HG03457 (cell line): ENCODE data around the gene BRINP1.

Source experiments
- ATAC-seq: cut with Tn5 transposase; IDR thresholded peaks from one replicate; pipeline ENCODE4 v1.9.1; 2021; ENCODE audit warnings: moderate number of reproducible peaks; ENCODE audit not compliant: unreplicated experiment

The BRINP1 gene

DNA sequence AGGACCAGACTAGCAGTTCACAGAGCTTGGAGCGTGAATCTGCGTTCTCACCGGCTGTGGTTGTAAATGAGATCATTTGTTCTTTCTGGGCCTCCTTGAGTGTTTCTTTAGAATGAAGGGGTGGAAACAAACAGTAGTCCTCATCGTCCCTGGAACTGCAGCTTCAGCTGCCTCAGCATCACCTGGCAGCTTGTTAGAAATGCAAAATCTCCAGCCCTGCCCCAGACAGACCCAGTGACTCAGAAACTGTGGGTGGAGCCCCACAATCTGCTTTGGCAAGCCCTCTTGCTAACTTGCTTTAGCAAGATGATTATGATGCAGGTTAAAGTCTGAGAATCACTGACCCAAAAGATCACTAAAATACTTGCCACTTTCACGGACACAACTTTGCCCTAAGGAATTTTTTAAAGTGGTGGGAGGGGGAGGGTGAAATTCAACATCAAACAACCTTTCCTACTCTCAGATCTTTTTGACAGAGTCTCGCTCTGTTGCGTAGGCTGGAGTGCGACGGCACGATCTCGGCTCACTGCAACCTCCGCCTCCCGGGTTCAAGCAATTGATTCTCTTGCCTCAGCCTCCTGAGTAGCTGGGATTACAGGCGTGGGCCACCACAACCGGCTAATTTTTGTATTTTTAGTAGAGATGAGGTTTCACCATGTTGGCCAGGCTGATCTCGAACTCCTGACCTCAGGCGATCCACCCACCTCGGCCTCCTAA lies 86.0 kb downstream of the BRINP1 start:
- ATAC-seq, result no peak

DNA sequence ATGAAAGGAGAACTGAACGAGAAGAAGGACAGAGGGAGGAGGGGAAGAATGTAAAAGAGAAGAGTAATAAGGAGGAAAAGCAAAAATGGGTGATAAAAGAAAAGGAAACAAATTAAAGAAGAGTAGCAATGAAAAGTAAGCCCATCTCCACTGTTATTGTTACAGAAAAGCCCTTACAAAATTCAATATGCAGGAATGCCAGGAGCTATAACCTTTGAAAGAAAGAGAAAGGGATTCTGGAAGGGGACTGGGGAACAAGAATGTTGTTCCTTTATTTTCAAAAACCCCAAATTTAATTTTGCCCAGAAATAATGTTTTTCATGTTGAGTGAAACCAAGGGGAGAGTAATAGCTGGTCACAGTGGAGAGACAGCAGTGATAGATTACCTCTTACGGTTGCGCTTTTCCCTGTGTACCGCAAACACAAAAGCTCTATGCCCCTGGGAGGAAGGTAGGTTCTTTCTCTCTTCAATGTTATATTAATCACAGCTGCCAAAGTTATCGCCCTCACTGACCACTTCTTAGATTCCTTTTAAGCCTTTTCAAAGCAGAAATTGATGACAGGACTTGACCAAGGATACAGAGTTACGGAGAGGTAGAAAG lies 86.7 kb downstream of the BRINP1 start:
- ATAC-seq, result no peak

DNA sequence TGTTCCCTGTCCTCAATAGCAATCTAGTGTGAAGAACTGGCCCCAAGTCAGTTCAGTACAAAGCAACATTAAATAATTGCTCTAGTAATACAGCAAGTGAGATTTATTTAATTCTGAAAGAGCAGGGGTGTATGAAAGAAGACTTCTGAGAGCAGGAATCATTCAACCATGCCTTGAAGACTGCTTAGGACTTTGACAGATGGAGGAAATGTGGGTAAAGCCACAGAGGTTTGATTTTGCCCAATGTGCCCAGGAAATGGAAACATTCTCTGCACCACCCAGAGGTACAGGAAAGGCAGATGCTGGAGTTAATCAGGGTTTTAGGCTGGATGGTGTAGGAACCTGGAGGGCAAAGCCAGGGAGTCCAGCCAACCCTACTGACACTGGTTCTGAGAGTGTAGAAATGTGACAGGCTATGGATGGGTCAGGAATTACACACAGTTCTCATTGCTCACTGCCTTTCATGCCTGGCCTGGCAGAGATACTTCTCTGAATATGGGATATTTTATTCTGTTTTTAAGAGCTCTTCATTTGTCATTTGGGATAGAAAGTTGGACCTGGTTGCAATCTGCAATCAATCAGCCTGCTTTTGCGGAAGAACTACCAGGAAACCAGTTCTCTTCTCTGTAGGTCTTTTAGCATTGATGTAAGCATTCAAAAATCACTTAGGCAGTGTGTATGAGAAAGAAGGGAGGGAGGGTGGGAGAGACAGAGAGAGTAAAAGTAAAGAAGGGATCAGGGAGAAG lies 88.3 kb downstream of the BRINP1 start:
- no peak for ATAC-seq

DNA sequence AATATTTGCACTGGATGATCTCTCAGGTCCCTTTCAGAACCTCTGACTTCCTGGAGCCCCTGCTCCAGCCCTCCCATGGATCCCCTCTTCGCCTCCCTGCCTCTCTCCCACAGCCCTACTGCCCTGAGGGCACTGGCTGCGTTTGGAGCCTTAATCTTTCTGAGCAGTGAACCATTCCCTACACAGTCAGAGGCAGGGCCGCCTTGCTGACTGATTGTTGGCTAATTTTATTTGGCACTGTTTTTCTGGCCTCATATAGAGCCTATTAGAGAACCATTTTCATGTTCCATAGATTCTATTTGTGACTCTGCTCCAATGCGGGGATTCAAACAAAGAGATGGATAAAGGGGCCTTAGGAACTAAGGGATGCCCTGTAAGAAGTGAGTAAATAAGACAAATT lies 91.1 kb downstream of the BRINP1 start:
- ATAC-seq, result no peak

DNA sequence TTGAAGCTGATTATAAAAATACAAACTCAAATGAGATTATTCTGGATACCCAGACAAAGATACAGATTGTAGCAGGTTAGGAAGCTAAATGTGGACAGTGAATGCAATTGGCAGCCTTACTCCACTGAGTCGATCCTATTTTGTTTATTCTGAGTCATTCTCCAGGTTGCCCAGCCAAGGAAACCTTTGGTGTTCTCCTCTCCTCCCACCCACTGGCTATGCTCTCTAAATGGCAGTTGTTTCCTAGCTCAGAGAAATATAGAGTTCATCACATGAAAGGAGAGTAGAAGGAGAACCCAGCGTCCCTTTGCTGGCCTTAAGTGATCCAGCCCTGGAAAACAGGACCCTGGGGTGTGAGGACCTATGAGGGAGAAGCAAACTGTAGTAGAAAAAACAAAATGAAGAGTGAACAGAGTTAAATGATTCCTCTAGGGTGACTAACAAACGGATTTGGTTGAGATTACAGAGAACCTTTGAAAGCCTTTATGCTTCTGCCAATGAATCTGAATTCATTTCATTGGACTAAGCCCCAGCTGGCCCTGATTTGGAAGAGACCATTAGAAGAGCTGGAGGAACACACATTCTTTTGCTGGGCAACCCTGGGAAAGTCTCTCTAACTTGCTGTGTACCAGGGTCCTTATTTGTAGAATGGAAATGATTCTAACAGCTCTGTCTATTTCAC lies 95.1 kb downstream of the BRINP1 start:
- no peak for ATAC-seq

DNA sequence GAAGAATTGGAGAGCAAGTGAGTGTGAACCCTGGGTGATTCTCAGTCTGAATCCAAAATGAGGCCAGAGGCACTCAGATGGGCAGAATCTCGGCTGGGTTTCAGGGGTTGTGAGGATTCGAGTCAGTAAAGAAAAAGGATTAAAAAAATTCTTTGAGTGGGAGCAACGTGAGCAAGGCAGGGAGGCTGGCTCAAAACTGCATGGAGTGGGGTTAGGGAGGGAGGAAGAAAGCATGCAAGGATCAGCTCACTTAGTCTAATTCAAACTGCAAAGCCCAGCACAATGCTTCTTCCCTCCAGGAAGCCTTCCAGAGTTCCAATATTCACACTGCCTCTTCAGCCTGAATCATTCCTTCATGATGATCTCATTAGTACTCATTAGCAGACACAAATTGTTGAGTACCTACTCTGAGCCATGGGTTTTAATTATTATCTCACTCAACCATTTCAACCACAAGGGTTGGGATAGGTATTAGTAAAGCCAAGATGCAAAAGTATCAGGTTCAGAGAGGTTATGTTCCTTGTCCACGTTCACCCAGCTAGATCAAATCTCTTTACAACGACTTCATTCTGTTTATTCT lies 95.8 kb downstream of the BRINP1 start:
- ATAC-seq, result no peak

DNA sequence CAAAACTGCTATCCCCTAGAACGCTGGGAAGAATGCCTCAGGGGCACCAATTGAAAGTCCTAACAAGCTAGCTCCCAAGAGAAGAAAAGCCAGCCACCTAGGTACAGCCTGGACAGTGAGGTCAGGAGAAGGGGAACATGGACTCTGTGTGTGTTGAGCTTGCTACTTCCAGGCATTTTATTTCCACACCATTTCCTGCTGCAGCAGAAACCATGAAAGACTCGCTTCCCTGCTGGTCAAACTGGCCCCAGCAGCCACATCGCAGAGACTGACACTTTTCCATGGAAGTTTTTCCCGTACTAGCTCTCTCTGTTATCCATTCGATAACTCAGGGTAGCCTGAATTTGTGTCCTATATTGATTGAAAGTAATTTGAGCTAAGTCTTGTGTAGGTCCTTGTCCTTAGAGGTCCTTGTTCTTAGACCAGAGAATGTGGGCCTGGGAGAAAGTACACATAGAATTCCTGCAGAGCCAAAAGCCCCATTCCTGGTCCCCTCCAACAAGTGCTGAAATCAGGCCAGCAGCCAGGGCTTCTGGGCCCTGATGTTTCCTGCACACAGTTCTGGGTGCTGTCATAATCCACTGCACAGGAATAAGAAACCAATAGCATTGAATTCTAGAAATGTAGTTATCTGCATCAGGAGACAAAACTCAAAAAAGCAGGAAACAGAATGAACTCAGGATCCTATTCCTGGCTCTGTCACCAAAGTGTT lies 96.6 kb downstream of the BRINP1 start:
- no peak for ATAC-seq

DNA sequence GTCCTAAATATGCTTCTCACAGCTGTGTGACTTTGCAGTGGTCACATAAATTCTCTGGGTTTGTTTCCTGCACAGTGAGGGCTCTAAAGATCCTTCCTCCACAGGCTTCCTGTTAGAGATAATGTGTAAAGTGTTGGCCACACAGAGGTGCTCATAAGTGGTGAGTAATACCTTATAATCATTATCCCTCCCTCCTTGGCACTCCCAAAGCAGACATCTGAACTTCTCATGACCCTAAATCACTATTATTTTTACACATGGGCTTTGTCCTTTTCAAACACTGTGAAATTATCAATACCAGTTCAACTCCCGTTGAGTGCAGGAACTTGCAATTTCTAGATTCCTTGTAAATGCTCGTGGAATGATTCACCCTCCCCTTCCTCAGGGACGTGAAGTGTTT lies 100.2 kb downstream of the BRINP1 start:
- ATAC-seq, result no peak

DNA sequence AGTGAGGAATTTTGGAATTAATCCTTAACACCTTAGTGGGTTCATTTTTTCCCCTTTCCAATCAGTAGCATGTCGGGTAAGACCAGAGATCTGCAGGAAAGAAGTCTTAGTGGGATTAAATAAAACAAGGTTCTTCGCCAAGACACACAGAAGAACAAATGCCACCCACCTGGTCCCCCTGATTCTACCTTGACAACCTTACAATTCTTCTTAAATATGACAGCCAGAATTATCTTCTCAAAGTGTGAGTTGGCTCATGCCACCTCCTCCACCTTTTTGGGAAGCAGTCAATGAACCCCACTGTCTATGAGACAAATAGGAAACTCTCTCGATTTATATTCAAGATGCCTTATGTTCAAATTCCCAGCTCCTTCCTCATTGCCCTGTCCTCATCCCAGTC lies 105.1 kb downstream of the BRINP1 start:
- no peak for ATAC-seq

DNA sequence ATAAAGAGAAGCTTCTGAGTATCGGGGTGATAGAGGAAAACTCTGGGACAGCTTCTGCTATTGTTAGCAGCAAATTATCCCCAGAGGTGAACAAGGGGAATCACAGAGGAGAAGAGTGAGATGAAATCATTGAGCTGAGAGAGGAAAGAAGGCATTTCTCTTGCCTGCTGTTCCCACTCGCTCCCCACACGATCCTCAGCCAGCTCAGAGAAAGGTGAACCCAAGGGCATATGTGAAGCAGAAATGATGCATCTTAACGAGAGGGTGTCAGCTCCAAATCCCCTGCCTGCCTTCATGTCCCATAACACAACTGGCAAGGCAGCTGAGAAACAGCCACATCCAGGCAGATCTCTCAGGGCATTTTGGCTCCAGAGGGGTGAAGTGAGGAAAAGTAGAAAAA lies 111.6 kb downstream of the BRINP1 start:
- no peak for ATAC-seq

DNA sequence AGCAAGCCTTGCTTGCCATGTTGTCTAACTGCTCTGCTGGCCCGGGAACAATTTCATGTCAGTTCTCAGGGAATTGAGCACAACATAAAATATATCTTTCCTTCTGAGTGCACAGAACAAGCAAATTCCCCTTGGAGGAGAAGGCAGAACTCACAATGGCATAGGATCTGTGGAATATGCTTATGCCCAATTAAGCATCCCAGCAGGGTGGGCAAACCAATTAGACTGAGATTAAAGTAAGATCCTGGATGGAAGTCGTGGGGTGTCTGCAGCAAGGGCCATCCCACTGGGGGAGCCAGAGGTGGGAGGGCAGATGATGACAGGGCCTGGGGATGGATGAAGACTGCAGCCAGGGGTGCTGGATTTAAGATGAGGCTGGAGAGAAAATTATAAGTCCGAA lies 114.1 kb downstream of the BRINP1 start:
- ATAC-seq, result no peak

DNA sequence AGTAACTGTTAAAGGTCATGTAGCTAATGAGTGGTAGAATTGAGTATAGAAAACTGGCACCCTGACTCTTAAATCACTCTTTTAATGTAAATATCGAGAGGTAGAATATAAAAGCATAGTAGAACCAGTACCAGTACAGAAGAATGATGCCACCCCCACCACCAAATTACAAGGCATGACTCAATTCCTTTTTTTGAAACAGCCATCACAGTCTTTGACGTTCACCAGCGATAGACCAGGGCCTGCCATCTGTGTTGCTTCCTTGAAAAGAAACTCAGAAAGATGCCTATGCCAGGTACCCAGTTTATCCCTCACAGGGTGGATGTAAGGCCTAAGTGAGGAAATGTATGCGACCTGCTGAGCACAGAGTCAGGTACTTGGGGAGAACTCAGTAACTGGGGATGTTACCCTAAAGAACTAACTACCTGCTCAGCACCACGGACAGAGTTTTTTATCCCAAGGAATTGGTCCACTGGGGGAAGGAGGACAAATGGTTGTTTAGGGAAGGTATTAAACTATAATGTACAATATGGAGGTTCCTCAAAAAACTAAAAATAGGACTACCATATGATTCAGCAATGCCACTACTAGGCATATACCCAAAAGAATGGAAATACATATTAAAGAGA lies 116.5 kb downstream of the BRINP1 start:
- no peak for ATAC-seq

DNA sequence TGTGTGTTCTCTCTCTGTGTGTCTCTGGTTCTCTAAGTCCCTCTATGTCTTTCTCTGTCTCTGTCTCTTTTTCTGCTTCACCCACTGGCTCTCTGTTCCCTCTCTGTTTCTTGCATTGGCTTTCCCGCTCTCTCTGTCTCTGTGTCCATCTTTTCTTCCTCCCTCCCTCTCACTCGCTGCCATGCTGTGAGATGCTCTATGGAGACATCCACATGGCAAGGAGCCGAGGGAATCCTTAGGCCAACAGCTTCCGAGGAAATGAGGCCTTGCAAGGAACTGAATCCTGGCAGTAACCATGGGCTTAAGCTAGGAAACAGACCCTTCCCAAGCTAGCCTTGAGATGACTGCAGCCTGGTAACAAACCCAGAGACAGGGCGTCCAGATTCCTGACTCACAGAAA lies 117.3 kb downstream of the BRINP1 start:
- no peak for ATAC-seq

DNA sequence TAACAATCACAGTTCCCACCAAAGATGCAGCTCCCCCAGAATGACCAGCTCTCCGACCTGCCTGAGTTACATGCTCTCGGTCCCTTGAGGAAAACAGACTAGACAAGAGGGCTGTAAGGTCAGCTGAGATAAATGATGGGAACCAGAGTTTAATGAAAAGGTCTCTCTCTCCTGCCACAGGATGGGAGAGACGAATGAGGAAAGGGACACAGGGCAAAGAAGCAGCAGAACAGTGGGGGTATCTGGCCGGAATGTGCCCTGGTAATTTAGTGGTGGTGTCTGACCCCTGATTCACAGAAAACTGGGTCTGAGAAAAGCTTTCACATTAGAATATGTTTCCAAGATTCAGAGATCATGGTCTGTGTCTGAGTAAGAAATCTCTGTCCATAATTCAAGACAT lies 118.5 kb downstream of the BRINP1 start:
- no peak for ATAC-seq

DNA sequence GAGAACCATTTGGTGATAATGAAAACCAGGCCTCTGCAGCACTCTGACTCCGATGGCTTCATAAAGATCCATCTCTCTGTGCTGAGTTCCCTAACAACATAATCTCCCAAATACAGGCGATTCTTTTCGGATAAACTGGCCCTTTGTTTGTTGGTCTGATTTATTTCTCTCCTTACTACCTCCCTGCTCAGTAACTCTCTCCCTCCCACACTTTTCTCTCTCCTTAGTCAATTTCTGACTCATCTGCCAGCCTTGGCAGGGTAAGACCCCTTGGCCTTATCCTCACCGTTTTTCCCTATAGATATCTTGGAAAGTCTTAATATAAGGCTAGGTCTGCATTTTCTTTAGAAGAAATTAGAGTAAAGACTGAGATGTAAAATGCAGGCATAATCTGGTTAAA lies 128.7 kb downstream of the BRINP1 start:
- no peak for ATAC-seq

DNA sequence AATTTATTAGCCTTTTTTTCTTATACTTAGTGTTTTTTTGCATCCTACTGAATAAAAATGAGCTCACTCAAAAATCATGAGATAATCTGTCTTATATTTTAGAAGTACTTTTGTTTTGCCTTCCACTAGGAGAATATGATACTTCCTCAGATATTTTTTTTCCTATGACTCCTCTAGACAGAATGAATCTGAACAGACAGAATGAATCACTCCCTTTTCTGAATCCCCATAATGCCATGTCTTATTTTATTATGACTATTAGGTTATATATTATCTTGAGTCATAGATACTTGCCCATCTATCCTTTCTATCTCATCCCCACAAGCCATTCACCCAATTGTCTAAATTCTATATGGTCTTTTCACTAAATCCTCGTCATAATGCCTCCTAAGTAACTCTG lies 134.6 kb downstream of the BRINP1 start:
- ATAC-seq, result no peak

DNA sequence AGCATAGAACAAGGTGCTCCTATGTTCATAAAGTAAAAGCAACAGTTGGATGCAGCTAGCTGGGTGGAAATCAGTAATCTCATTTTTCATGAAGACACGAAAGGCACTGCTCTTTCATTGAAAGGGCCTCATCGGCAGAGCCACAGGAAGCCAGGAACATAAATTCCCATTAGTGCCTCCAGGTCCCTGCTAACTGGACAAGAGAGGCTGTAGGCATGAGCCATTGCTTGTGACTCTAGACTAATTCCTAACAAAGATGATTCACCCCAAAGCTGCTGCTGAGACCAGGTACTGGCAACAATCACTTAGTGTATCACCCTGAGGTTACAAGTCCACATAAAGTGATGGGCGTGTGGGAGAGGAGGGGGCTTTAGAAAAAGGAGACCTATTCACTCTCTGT lies 141.8 kb downstream of the BRINP1 start:
- ATAC-seq, result no peak

DNA sequence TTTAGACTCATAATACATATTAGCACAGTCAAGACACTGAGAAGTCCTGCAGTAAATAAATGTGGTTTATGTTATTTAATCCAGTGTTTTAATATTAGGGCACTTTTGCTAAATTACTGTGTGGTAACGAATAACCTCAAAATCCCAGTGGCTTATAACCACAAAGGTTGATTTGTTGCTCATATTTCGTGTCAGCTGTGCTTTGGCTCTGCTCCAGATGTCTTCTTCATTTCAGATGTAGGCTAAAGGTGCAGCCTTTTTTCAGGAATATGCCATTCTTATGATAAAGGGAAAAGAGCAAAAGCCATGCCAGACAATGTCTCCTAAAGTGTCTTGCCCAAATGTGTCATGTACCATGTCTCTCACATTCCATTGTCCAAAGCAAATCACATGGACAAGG lies 144.8 kb downstream of the BRINP1 start:
- no peak for ATAC-seq

DNA sequence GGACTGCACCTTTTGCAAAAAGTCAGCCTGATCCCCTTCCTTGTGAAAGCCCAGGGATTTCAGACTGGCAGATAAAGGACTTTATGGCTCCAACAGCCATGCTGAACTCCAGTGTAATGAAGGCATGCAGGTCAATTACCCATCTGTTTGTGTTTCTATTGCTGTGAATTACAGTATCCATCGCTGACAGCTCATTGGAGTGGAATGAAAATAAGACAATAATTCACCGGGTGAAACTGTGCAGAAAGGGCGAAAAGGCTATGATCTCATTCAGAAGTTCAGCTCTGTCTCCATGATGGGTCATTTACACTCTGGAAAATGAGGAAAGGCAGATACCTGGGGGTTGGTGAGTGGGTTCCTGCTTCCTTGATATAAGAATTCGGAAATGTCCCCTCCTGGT lies 148.0 kb downstream of the BRINP1 start:
- no peak for ATAC-seq

DNA sequence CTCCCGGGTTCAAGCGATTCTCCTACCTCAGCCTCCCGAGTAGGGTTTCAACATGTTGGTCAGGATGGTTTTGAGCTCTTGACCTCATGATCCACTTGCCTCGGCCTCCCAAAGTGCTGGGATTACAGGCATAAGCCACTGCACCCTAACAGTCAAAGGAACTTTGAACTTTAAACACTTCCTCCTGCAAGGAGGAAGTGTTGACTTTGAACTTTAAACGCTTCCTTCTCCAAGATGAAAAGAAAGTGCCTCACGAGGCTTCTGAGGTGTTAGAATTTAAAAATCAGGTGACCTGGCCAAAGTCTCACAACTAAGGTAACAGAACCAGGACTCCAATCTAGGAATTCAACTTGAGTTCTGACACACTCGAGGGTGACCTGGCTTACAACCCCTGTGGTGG lies 150.9 kb downstream of the BRINP1 start:
- ATAC-seq, result no peak
